ENCODE results near the gene OTOP2. TPM values are rescaled to one million over a fixed set of nuclear protein-coding genes. Genes with fewer than 3 reads are reported as not detected.

Gene OTOP2
- total and polyA plus RNA-seq, 4 donors, result 0.08 TPM; not detected in 3

DNA sequence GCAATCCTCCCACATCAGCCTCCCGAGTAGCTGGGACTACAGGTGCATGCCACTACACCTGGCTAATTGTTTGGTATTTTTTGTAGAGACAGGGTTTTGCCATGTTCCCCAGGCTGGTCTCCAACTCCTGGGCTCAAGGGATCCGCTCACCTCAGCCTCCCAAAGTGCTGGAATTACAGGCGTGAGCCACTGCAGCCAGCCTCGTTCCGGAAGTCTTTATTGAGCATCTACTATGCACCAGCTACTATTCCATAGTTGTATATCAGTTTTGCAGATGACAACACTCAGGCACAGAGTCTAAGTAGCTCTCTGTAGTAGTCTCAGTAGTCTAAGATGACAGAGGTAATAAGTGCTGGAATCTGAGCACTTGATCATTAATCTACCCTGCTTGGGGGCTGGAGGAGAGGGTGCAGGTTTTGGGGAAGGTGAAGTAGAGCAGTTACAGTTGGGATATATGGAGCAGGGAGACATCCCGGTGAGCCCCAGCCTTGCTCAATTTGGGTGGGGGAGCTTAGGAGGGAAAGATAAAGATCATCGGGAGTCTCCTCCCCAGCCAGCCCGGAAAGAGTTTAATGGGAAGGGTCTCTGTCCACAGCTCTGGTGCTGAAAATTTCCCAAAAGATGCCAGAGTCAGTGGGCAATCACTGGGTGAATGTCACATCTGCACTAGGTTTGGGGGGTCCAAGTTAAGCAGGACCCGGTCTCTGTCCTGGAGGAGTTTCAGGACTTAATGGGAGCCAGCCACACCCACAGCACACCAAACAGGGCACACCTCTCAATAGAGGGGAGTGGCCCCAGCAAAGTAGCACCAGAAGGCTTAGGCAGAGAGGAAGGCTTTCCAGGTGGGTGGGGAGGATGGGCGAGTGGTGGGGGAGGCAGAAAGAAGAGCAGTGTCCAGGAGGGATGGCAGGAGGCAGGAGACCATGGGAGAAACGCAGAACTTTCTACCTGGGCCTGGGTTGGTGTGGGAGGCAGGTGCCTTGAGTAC is 13.3 kb downstream of the OTOP2 start:
- Histone ChIP-seq H3K4me1 (ENCODE audit: control insufficient read depth, insufficient read depth, low read length) (peaks cover 13% of the 10 kb centered on the region), H3K9me3 (ENCODE audit: control insufficient read depth, insufficient read depth, low read length) (no peaks in the 10 kb centered on the region), H3K27ac (ENCODE audit: low read depth, low read length) (no peak overlapping the region), H3K36me3 (ENCODE audit: control insufficient read depth, insufficient read depth, low read length) (no peaks in the 10 kb centered on the region), H3K4me3 (ENCODE audit: low read depth, low read length) (no peak overlapping the region), H3K27me3 (ENCODE audit: control insufficient read depth, insufficient read depth, low read length) (peaks cover 84% of the 10 kb centered on the region)
- WGBS (ENCODE audit: insufficient coverage), result 49% methylated on average over 9 of the region's 11 CpGs
- DNase-seq (ENCODE audit: low read depth in 4 of 6, low spot score in 6 of 6), result no peak

DNA sequence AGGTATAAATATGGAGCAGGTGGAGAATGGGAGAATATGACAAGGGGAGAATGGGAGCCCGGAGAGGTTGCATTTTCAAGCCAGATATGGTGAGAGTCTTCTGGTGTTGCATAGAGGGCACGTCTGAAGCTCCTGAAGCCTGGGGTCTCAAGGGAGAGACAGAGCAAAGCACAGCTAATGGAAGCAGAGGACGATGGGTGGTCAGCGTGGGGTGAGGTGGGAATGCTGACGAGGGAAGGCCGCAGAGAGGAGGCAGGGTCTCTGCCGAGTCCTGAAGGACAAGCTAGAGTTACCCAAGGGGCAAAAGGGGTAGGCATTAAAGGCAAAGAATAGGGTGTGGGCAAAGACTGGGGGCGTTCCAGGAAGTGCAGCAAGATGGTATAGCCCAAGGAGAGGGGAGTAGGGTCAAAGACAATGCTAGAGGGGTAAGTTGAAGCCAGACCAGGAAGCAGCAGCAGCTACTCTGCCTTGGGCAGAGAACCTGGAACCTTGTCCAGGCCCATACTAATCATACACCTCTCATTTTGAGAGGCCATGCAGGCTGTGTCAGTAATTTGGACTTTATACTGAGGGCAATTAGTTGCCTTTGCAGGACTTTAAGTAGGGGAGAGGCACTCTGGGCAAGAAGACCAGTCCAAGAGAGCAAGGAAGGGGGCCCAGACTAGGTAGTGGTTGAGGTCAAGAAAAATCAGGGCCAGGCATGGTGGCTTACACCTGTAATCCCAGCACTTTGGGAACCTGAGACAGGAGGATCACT is 14.3 kb downstream of the OTOP2 start:
- peaks cover 13% of the 10 kb centered on the region for H3K4me1 ChIP-seq (ENCODE audit: control insufficient read depth, insufficient read depth, low read length)
- H3K27ac ChIP-seq (ENCODE audit: low read depth, low read length), result no peak overlapping the region
- H3K9me3 ChIP-seq (ENCODE audit: control insufficient read depth, insufficient read depth, low read length), result no peaks in the 10 kb centered on the region
- 58% methylated on average over 8 of the region's 8 CpGs for WGBS (ENCODE audit: insufficient coverage)
- DNase-seq (ENCODE audit: low read depth in 4 of 6, low spot score in 6 of 6), result no peak
- peaks cover 81% of the 10 kb centered on the region for H3K27me3 ChIP-seq (ENCODE audit: control insufficient read depth, insufficient read depth, low read length)
- H3K4me3 ChIP-seq (ENCODE audit: low read depth, low read length), result no peak overlapping the region
- H3K36me3 ChIP-seq (ENCODE audit: control insufficient read depth, insufficient read depth, low read length), result no peaks in the 10 kb centered on the region

GRCh38 chr17:74939534-74939933 is 15.5 kb downstream of the OTOP2 start:
- no peaks in the 10 kb centered on the region for H3K9me3 ChIP-seq (ENCODE audit: control insufficient read depth, insufficient read depth, low read length)
- peaks cover 13% of the 10 kb centered on the region for H3K4me1 ChIP-seq (ENCODE audit: control insufficient read depth, insufficient read depth, low read length)
- no peak overlapping the region for H3K27ac ChIP-seq (ENCODE audit: low read depth, low read length)
- WGBS (ENCODE audit: insufficient coverage), result 36% methylated on average over 6 of the region's 8 CpGs
- no peak for DNase-seq (ENCODE audit: low read depth in 4 of 6, low spot score in 6 of 6)
- peaks cover 69% of the 10 kb centered on the region for H3K27me3 ChIP-seq (ENCODE audit: control insufficient read depth, insufficient read depth, low read length)
- H3K36me3 ChIP-seq (ENCODE audit: control insufficient read depth, insufficient read depth, low read length), result no peaks in the 10 kb centered on the region
- no peak overlapping the region for H3K4me3 ChIP-seq (ENCODE audit: low read depth, low read length)

DNA sequence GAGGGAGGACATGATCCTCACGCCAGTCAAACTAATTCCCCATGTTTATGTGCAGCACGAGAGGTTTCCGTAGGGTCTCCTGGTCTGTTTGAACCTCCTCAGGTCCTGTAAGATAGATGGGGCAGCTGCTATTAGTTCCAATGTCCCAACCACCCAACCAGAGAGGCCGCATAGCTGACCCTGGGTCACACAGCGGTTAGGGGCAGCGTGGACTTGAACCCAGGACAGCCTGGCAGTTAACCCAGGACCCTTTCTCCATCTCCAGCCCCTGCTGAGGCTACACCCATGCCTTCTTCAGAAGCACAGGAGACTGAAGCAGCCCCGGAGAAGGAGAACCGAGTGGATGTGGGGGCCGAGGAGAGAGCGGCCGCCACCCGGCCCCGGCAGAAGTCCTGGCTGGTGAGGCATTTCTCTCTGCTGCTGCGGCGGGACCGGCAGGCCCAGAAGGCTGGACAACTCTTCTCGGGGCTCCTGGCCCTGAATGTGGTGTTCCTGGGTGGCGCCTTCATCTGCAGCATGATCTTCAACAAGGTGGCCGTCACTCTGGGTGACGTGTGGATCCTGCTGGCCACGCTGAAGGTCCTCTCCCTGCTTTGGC is 17.2 kb downstream of the OTOP2 start:
- no peaks in the 10 kb centered on the region for H3K9me3 ChIP-seq (ENCODE audit: control insufficient read depth, insufficient read depth, low read length)
- H3K27me3 ChIP-seq (ENCODE audit: control insufficient read depth, insufficient read depth, low read length), result peaks cover 56% of the 10 kb centered on the region
- H3K4me3 ChIP-seq (ENCODE audit: low read depth, low read length), result no peak overlapping the region
- peaks cover 4% of the 10 kb centered on the region for H3K4me1 ChIP-seq (ENCODE audit: control insufficient read depth, insufficient read depth, low read length)
- H3K27ac ChIP-seq (ENCODE audit: low read depth, low read length), result no peak overlapping the region
- WGBS (ENCODE audit: insufficient coverage), result 82% methylated on average over 19 of the region's 21 CpGs
- no peak for DNase-seq (ENCODE audit: low read depth in 4 of 6, low spot score in 6 of 6)
- H3K36me3 ChIP-seq (ENCODE audit: control insufficient read depth, insufficient read depth, low read length), result no peaks in the 10 kb centered on the region

- Histone ChIP-seq H3K4me3 (ENCODE audit: low read depth, low read length) (no peak overlapping the region), H3K27me3 (ENCODE audit: control insufficient read depth, insufficient read depth, low read length) (peaks cover 32% of the 10 kb centered on the region), H3K4me1 (ENCODE audit: control insufficient read depth, insufficient read depth, low read length) (no peaks in the 10 kb centered on the region), H3K27ac (ENCODE audit: low read depth, low read length) (no peak overlapping the region), H3K36me3 (ENCODE audit: control insufficient read depth, insufficient read depth, low read length) (no peaks in the 10 kb centered on the region), H3K9me3 (ENCODE audit: control insufficient read depth, insufficient read depth, low read length) (no peaks in the 10 kb centered on the region)
- no peak for DNase-seq (ENCODE audit: low read depth in 4 of 6, low spot score in 6 of 6)
- 66% methylated on average over 10 of the region's 13 CpGs for WGBS (ENCODE audit: insufficient coverage)
These were observed 19.9 kb downstream of the OTOP2 start for GRCh38 chr17:74943808-74944522.

DNA sequence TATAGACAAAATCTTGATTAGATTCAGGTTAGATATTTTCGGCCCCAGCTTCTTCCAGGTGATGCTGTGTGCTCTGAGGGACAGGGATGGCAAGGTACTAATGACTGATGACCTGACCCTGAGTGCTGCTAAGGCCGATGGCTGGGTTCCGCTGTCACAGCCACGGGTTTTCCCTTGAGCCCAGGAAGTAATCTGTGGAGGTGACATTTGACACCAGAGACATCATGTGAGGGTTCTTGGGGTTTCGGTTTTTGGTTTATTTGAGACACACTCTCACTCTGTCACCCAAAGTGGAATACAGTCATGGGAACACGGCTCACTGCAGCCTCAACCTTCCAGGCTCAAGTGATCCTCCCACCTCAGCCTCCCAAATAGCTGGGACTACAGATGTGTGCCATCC is 21.5 kb downstream of the OTOP2 start:
- WGBS (ENCODE audit: insufficient coverage), result 78% methylated on average over 2 of the region's 6 CpGs
- Histone ChIP-seq H3K4me1 (ENCODE audit: control insufficient read depth, insufficient read depth, low read length) (no peaks in the 10 kb centered on the region), H3K27ac (ENCODE audit: low read depth, low read length) (no peak overlapping the region), H3K4me3 (ENCODE audit: low read depth, low read length) (no peak overlapping the region), H3K36me3 (ENCODE audit: control insufficient read depth, insufficient read depth, low read length) (peaks cover 9% of the 10 kb centered on the region), H3K27me3 (ENCODE audit: control insufficient read depth, insufficient read depth, low read length) (peaks cover 24% of the 10 kb centered on the region), H3K9me3 (ENCODE audit: control insufficient read depth, insufficient read depth, low read length) (no peaks in the 10 kb centered on the region)
- no peak for DNase-seq (ENCODE audit: low read depth in 4 of 6, low spot score in 6 of 6)

GRCh38 chr17:74946641-74947040 is 22.6 kb downstream of the OTOP2 start:
- no peak overlapping the region for H3K4me3 ChIP-seq (ENCODE audit: low read depth, low read length)
- 88% methylated on average over 13 of the region's 14 CpGs for WGBS (ENCODE audit: insufficient coverage)
- no peaks in the 10 kb centered on the region for H3K4me1 ChIP-seq (ENCODE audit: control insufficient read depth, insufficient read depth, low read length)
- peaks cover 15% of the 10 kb centered on the region for H3K27me3 ChIP-seq (ENCODE audit: control insufficient read depth, insufficient read depth, low read length)
- H3K27ac ChIP-seq (ENCODE audit: low read depth, low read length), result no peak overlapping the region
- no peaks in the 10 kb centered on the region for H3K9me3 ChIP-seq (ENCODE audit: control insufficient read depth, insufficient read depth, low read length)
- H3K36me3 ChIP-seq (ENCODE audit: control insufficient read depth, insufficient read depth, low read length), result peaks cover 20% of the 10 kb centered on the region
- DNase-seq (ENCODE audit: low read depth in 4 of 6, low spot score in 6 of 6), result no peak

DNA sequence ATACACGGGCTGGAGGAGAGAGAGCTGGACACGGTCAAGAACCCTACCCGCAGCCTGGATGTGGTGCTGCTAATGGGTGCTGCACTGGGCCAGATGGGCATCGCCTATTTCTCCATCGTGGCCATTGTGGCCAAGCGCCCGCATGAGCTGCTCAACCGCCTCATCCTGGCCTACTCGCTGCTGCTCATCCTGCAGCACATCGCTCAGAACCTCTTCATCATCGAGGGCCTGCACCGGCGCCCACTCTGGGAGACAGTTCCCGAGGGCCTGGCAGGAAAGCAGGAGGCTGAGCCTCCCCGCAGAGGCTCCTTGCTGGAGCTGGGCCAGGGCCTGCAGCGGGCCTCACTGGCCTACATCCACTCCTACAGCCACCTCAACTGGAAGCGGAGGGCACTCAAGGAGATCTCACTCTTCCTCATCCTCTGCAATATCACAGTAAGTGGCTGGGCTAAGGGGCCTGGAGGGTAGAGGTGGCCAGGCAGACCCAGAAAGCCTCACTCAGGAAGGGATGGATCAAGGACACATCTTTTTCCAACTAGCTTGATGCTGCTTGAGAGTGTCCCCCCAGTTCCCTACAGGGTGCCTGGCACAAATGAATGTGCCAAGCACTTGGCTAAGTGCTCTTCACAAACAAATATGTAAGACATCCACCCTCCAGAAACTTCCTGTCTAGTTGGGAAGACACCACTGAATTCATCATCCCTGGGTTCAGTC is 23.1 kb downstream of the OTOP2 start:
- Histone ChIP-seq H3K4me3 (ENCODE audit: low read depth, low read length) (no peak overlapping the region), H3K36me3 (ENCODE audit: control insufficient read depth, insufficient read depth, low read length) (peaks cover 25% of the 10 kb centered on the region), H3K27ac (ENCODE audit: low read depth, low read length) (no peak overlapping the region), H3K27me3 (ENCODE audit: control insufficient read depth, insufficient read depth, low read length) (peaks cover 10% of the 10 kb centered on the region), H3K4me1 (ENCODE audit: control insufficient read depth, insufficient read depth, low read length) (no peaks in the 10 kb centered on the region), H3K9me3 (ENCODE audit: control insufficient read depth, insufficient read depth, low read length) (no peaks in the 10 kb centered on the region)
- 92% methylated on average over 15 of the region's 17 CpGs for WGBS (ENCODE audit: insufficient coverage)
- DNase-seq (ENCODE audit: low read depth in 4 of 6, low spot score in 6 of 6), result no peak
